ENCODE data around the gene PRPF6.

PRPF6 gene

GRCh38 chr20:64082126-64082731, 101.3 kb downstream of the PRPF6 start:
- Histone ChIP-seq H3K36me3 (ENCODE audit: low read depth) (no peaks in the 10 kb centered on the region), H3K27ac (ENCODE audit: poor library complexity, severe bottlenecking) (no peak overlapping the region), H3K4me1 (ENCODE audit: insufficient read depth, poor library complexity, severe bottlenecking) (peaks cover 10% of the 10 kb centered on the region), H3K27me3 (ENCODE audit: insufficient read depth, poor library complexity, severe bottlenecking) (peaks cover 20% of the 10 kb centered on the region), H3K4me3 (ENCODE audit: severe bottlenecking) (no peak overlapping the region), H3K9me3 (ENCODE audit: severe bottlenecking) (no peaks in the 10 kb centered on the region)
- TF ChIP-seq CTCF (IDR thresholded peaks at IDR 0.05; ENCODE audit: poor library complexity, severe bottlenecking): no peak
- ATAC-seq (ENCODE audit: low read depth) (no peak), DNase-seq (ENCODE audit: low spot score) (no peak)
